Caco-2 (cell line): Measurements from ENCODE around the gene HASPIN. TPM values are rescaled to one million over a fixed set of nuclear protein-coding genes. Genes with fewer than 3 reads are reported as not detected.
A peak's percentile ranks its signal among the peaks of the same experiment; 100 is the strongest.

Source experiments
- BruUV-seq: library from RNA; stranded (reverse); fragments of 400-500 nt; replicated peaks from 2 replicates; lab custom pipeline; 2021; lab: Mats Ljungman, UMichigan
- CTCF ChIA-PET: fragments of 300-600 bp; sonication (Branson Sonifier 250); formaldehyde crosslinking; loops from one replicate; lab custom pipeline; 2022; ENCODE audit warnings: antibody characterized with exemption; lab: Charles Lee
- POLR2A ChIA-PET: fragments of 300-600 bp; sonication (Branson Sonifier 250); formaldehyde crosslinking; loops from one replicate; lab custom pipeline; 2022; ENCODE audit warnings: antibody characterized with exemption; lab: Charles Lee
- DNase-seq, 2 experiments: peaks; one replicate each; pipeline versions ENCODE4 v3.0.0 to v3.0.0-alpha.2; 2020 to 2022
- H3K27me3 ChIP-seq: replicated peaks from 2 replicates; pipeline ENCODE4 v1.6.0; 2011; ENCODE audit warnings: low read length; ENCODE audit not compliant: control insufficient read depth, insufficient read depth
- H3K36me3 ChIP-seq: 2 replicates; pipeline ENCODE4 v1.5.1; 2011; ENCODE audit warnings: low read length; ENCODE audit not compliant: control insufficient read depth, insufficient read depth
- H3K4me1 ChIP-seq: fragments of 250-450 bp; sonication (Bioruptor Pico); 2 replicates; pipeline ENCODE4 v1.5.1; 2020; ENCODE audit warnings: mild to moderate bottlenecking
- H3K4me3 ChIP-seq: 2 replicates; pipeline ENCODE4 v1.5.1; 2011; ENCODE audit warnings: low read depth, mild to moderate bottlenecking, control low read depth, low read length
- H3K9me3 ChIP-seq: fragments of 250-450 bp; sonication (Bioruptor Pico); 2 replicates; pipeline ENCODE4 v1.5.1; 2020; ENCODE audit warnings: mild to moderate bottlenecking, moderate library complexity
- H3K27ac Mint-ChIP-seq: one replicate; pipeline ENCODE4 v1.8.0; 2022; ENCODE audit warnings: mixed read lengths; ENCODE audit not compliant: unreplicated experiment
- H3K27me3 Mint-ChIP-seq: one replicate; pipeline ENCODE4 v1.8.0; 2022; ENCODE audit warnings: mixed read lengths; ENCODE audit not compliant: insufficient read depth, unreplicated experiment
- H3K36me3 Mint-ChIP-seq: one replicate; pipeline ENCODE4 v1.8.0; 2022; ENCODE audit warnings: mild to moderate bottlenecking, mixed read lengths; ENCODE audit not compliant: insufficient read depth, unreplicated experiment
- H3K4me1 Mint-ChIP-seq: one replicate; pipeline ENCODE4 v1.8.0; 2022; ENCODE audit warnings: low read depth, mixed read lengths; ENCODE audit not compliant: unreplicated experiment
- H3K4me3 Mint-ChIP-seq: one replicate; pipeline ENCODE4 v1.8.0; 2022; ENCODE audit warnings: mild to moderate bottlenecking, moderate library complexity, mixed read lengths; ENCODE audit not compliant: unreplicated experiment
- H3K9me3 Mint-ChIP-seq: one replicate; pipeline ENCODE4 v1.8.0; 2022; ENCODE audit warnings: mixed read lengths; ENCODE audit not compliant: unreplicated experiment
- intact Hi-C: fragments of 100-400 bp; cut with micrococcal nuclease; formaldehyde crosslinking; loops from one replicate; pipeline ENCODE4 v1.10.0; 2022; ENCODE audit not compliant: unreplicated experiment
- total RNA-seq: library from RNA; stranded (reverse); gene quantifications from 2 replicates; pipeline ENCODE4 v1.2.3, GENCODE V29; 2022
- TF ChIP-seq, protein P1 (sequence below), 2 experiments: fragments of 200-600 bp in 1 of 2; IDR thresholded peaks; 1 replicate in 1 of 2; 2 replicates in 1 of 2; pipeline versions ENCODE4 v1.5.1 to v1.8.0; 2011 to 2022; ENCODE audit warnings: antibody characterized with exemption in 1 of 2, control low read depth in 1 of 2, inconsistent platforms in 1 of 2, low read depth in 1 of 2, low read length in 1 of 2, mild to moderate bottlenecking in 1 of 2, moderate library complexity in 1 of 2; ENCODE audit not compliant: insufficient read depth in 1 of 2, severe bottlenecking in 1 of 2, unreplicated experiment in 1 of 2

The HASPIN gene
- total RNA-seq, 1 experiment from 2014 or later, result 9.5 TPM

- no peaks in the 10 kb centered on the region for H3K9me3 ChIP-seq
- H3K4me3 ChIP-seq, result no peak overlapping the region
- Mint-ChIP-seq H3K27me3 (no peaks in the 10 kb centered on the region), H3K4me1 (no peaks in the 10 kb centered on the region), H3K36me3 (peaks cover 7% of the 10 kb centered on the region), H3K27ac (no peak overlapping the region), H3K4me3 (no peak overlapping the region), H3K9me3 (no peaks in the 10 kb centered on the region)
- ChIA-PET CTCF (interaction anchor here (1.8 kb wide), 1 partner anchor 111 kb away, joined by 4 read pairs; no protein-coding TSS in a partner anchor), POLR2A (no interaction called here)
- no TSS peak for BruUV-seq
- intact Hi-C loops, result loop anchor here (5.0 kb wide), 2 partner anchors 72 to 267 kb away; no protein-coding TSS in a partner anchor
- no peaks in the 10 kb centered on the region for H3K36me3 ChIP-seq
- no peaks in the 10 kb centered on the region for H3K4me1 ChIP-seq
- TF ChIP-seq, protein P1, sequence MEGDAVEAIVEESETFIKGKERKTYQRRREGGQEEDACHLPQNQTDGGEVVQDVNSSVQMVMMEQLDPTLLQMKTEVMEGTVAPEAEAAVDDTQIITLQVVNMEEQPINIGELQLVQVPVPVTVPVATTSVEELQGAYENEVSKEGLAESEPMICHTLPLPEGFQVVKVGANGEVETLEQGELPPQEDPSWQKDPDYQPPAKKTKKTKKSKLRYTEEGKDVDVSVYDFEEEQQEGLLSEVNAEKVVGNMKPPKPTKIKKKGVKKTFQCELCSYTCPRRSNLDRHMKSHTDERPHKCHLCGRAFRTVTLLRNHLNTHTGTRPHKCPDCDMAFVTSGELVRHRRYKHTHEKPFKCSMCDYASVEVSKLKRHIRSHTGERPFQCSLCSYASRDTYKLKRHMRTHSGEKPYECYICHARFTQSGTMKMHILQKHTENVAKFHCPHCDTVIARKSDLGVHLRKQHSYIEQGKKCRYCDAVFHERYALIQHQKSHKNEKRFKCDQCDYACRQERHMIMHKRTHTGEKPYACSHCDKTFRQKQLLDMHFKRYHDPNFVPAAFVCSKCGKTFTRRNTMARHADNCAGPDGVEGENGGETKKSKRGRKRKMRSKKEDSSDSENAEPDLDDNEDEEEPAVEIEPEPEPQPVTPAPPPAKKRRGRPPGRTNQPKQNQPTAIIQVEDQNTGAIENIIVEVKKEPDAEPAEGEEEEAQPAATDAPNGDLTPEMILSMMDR (IDR thresholded peaks at IDR 0.05; ENCODE audit: insufficient read depth in 1 of 2, low read depth in 1 of 2, low read length in 1 of 2, severe bottlenecking in 1 of 2, unreplicated experiment in 1 of 2), result no peak
- H3K27me3 ChIP-seq, result no peaks in the 10 kb centered on the region
- no peak for DNase-seq
Observed at GRCh38 chr17:3735515-3735914, 11.8 kb downstream of the HASPIN start.

GRCh38 chr17:3738562-3739295 is 15.0 kb downstream of the HASPIN start:
- no peak overlapping the region for H3K27ac Mint-ChIP-seq
- intact Hi-C loops, result loop anchor here (5.0 kb wide), 2 partner anchors 69 to 264 kb away; no protein-coding TSS in a partner anchor
- ChIA-PET POLR2A (no interaction called here), CTCF (interaction anchor here (0.5 to 2.4 kb wide), 7 partner anchors 15 to 176 kb away, joined by 3 to 14 read pairs (median 7); partner anchors contain the start of gene HASPIN)
- Histone ChIP-seq H3K9me3 (no peaks in the 10 kb centered on the region), H3K27me3 (no peaks in the 10 kb centered on the region), H3K4me3 (no peak overlapping the region), H3K36me3 (no peaks in the 10 kb centered on the region), H3K4me1 (no peaks in the 10 kb centered on the region)
- H3K27me3 Mint-ChIP-seq, result no peaks in the 10 kb centered on the region
- no peaks in the 10 kb centered on the region for H3K9me3 Mint-ChIP-seq
- TF ChIP-seq, protein P1 (IDR thresholded peaks at IDR 0.05; ENCODE audit: insufficient read depth in 1 of 2, low read depth in 1 of 2, low read length in 1 of 2, severe bottlenecking in 1 of 2, unreplicated experiment in 1 of 2), result no peak
- H3K4me1 Mint-ChIP-seq, result no peaks in the 10 kb centered on the region
- no TSS peak for BruUV-seq
- peak in 1 of 2 experiments; percentile 21 for DNase-seq
- peaks cover 6% of the 10 kb centered on the region for H3K36me3 Mint-ChIP-seq
- peak overlapping the region; percentile 51 for H3K4me3 Mint-ChIP-seq

DNA sequence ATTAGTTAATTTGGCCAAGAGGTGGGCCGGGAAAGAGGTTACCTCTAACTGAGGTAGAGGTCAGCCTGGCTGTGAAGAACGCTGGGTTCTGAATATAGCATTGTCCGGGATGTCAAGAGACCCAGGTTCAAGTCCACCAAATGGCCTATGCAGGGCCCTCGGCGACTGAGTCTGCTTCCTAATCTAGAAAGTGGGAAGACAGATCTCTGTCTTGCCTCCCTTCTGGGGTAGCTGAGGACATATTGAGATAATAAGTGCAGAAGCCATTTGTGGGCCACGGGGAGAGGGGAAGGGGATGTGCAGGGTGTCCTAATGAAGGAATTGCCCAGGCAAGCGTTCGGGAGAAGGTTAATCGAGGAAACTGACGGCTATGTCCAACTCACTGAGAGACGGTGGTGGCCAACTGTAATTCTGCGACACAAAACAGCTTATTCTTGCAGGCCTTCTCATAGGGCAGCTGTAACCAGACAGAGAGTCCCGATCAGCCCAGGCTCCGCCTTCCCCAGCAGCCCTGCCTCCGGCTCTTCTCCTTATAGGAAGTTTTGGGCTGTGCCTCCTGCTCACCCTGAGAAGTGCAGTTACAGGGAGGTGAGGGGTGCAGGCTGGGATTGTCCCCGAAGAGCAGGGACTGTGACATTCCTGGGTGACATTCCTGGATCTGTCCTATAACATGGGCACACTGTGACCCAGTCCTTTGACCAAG is 15.9 kb downstream of the HASPIN start:
- BruUV-seq, result no TSS peak

More for the DNA sequence above, 15.9 kb downstream of the HASPIN start:
- no peak overlapping the region for H3K27ac Mint-ChIP-seq
- no peak overlapping the region for H3K4me3 ChIP-seq
- no peaks in the 10 kb centered on the region for H3K4me1 ChIP-seq
- H3K9me3 Mint-ChIP-seq, result no peaks in the 10 kb centered on the region
- DNase-seq, result no peak
- H3K36me3 ChIP-seq, result no peaks in the 10 kb centered on the region
- no peaks in the 10 kb centered on the region for H3K36me3 Mint-ChIP-seq
- POLR2A ChIA-PET, result no interaction called here
- TF ChIP-seq, protein P1 (IDR thresholded peaks at IDR 0.05; ENCODE audit: insufficient read depth in 1 of 2, low read depth in 1 of 2, low read length in 1 of 2, severe bottlenecking in 1 of 2, unreplicated experiment in 1 of 2), result no peak
- CTCF ChIA-PET, result interaction anchor here (0.6 to 1.1 kb wide), 2 partner anchors 43 to 56 kb away, joined by 3 read pairs; no protein-coding TSS in a partner anchor
- H3K4me1 Mint-ChIP-seq, result no peaks in the 10 kb centered on the region
- no peaks in the 10 kb centered on the region for H3K27me3 Mint-ChIP-seq
- H3K4me3 Mint-ChIP-seq, result peak overlapping the region; percentile 51
- no peaks in the 10 kb centered on the region for H3K9me3 ChIP-seq
- H3K27me3 ChIP-seq, result no peaks in the 10 kb centered on the region
- intact Hi-C loops, result loop anchor here (5.0 kb wide), 2 partner anchors 68 to 263 kb away; no protein-coding TSS in a partner anchor
